ENCODE results near the gene CHIT1.
A peak's percentile ranks its signal among the peaks of the same experiment; 100 is the strongest.

Gene CHIT1

DNA sequence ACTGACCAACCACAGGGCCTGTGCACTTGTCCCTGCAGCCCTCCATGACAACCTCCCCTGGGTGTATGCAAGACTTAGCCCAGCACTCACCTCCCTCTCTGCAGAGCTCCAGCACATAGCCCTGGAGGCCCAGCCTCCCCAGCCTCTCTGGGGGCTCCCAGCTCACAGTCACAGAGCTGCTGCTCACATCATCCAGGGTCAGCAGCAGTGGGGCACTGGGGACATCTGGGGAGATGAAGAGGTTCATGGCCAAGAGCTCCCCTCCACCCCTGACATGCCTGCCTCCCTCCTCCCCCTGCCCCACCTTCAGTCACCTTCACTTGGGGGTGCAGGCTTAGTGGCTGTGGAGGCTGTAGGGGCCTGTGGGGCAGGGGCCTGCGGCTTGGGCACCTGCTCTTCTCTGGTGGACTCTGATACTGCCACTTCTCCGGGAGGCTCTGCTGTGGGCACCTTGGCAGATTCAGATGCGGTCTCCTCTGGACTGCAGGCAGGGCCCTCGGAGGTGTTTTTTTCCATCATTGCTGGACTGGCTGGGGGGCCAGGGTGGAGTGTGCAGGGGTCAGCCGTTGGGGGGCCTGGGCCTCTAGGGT, 54.1 kb downstream of the CHIT1 start, which contains the start of gene MYBPH:
TSS of gene MYBPH (minus strand) at position 590 of the 590 bp plus-strand sequence. CDS start at position 519, 71 bp downstream.
- no peak for DNase-seq (ENCODE audit: low read depth)

DNA sequence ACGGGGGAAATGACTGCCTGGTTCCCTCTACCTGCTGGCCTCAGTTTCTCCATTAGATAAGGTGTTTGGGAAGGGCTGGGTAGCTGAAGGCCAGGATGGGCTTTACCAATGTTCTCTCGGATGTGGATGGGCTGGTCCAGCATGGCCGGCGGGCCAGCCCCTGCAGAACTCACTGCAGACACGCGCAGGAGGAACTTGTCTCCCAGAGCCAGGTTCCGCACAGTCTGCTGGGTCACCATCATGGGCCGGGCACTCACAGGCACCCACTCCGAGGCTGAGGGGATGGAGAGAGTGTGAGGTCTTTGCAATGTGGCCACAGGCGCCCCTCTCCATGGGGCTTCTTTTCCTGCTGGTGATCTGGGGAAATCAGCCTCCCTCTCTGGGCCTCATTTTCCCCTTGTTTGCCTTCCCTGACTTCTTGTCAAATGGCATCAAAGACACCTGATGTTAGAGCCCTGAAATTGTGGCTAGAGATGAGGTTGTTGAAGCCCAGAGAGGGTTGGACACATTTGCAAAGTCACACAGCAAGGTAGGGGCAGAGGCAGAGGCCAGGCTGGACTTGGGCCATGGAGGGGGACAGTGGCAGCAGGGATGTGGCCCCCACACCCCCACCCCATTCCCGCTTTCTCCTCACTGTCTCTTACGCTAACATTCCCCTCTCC, 55.0 kb downstream of the CHIT1 start:
- no peak for DNase-seq (ENCODE audit: low read depth)

DNA sequence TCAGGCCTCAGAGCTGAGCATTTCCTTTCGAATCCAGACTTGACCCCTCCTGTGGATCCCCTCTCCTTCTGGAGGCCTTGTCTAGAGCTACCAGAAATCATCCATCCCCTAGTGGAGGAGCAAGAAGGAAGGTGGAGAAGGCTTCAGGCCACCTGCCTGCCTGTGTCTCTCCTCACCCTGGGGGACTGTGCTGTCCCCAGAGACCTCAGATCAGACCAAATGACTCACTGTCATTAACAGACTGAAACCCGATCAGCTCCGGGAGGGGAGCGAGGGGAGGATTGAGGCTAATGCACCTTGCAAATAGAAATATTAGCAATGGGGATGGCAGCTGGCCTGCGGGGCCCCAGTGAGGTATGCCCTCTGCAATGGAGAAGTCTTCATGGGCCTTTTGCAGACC, 55.9 kb downstream of the CHIT1 start:
- no peak for DNase-seq (ENCODE audit: low read depth)

DNA sequence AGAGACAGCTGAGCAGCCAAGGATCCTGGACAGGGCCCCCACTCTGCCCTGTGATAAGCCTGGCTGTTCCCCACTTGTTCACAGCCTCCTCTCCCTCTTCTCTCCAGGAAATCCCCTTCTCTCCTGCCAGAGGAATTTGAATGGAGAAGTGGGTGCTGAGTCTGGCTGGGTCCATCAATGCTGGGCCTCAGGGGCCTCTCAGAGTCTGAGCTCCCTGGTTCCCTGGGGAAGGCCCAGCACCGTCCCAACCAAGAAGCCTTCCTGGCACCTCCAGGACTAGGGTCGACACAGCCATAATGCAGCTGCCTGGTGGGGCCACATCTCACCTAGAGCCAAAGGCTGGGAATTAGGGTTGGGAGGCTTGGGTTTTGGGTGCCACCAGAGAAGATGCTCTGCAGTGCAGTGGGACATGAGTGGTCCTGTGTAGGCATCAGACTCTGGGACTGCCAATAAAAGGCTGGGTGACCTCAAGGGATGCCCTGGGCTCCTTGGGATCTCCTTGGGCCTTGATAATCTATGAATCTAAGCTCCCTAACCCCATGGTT, 56.4 kb downstream of the CHIT1 start:
- no peak for DNase-seq (ENCODE audit: low read depth)

DNA sequence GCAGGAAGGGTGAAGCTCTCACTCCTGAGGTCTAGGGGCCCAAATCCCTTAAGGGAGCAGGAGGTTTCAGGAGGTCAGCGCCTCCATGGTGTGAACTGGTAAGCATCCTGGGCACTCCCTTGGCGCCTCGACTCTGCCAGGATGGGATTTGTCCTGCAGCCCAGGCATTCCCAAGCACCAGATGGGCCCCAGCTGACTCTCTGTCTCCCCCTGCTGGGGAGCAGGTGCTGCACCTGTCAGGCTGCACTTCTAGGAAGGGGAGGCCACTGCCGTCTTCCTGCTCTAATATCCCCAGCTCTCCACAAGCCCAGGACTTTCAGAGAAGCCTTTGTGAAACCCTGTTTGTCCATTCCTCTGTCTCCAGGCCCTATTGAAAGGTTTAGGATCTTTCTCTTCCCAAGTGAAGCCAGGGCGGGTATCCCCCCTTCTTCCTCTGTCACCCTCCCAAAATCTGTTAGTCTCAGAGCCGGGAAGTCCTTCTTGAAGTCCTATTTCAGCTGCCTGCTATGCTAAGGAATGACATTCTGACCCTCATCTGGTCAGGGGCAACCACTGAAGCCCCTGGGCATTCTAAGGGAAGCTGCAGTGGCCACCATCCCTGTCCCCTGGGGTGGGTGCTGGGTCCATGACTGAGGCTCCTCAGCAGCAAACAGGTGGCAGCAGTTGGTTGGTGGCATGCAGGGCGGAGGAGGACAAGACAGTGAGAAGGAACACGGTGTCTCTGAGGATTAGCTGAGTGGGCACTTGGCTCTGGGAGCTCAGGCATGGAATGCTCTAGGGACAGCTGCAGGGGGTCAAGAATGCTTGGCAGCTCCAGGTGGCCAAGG, 57.1 kb downstream of the CHIT1 start:
- DNase-seq (ENCODE audit: low read depth): peak; percentile 9

DNA sequence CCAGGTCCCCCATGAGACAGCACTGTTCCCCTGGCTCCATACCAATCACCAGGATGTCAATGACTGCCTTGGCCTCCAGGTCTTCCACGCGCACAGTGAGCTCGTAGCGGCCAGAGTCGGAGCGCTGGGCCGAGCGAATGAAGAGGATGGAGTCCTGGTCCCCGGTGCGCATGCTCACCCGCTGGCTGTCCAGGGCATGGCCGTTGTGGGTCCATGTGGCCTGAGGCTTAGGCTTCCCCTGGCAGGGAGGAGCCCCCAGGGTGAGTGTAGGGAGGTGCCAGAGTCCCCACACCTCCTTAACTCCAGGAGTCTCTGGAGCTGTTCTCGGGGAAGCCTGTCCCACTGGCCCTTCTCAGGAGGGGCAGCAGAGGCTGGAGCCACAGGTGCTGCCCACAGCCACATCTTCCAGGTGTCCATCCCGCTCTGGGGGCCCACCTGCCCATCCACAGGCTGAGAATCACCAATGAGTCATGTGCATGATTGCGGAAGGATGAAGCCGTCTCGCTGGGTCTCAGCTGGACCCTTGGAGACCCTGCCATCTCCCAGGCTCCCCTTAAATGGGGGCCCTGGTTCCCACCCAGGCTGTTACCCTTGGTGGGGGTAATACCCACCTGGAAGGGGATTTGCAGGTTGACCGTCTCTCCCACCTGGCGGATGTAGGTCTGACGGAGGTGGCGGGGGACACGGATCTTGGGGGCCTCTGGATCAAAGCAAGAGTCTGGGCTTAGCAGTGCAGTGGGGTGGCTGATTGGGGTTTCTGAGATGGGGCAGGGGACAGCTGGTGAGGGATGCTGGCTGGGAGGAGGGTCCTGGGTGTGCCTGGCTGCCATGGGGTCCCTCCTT, 57.9 kb downstream of the CHIT1 start:
- DNase-seq (ENCODE audit: low read depth): no peak

DNA sequence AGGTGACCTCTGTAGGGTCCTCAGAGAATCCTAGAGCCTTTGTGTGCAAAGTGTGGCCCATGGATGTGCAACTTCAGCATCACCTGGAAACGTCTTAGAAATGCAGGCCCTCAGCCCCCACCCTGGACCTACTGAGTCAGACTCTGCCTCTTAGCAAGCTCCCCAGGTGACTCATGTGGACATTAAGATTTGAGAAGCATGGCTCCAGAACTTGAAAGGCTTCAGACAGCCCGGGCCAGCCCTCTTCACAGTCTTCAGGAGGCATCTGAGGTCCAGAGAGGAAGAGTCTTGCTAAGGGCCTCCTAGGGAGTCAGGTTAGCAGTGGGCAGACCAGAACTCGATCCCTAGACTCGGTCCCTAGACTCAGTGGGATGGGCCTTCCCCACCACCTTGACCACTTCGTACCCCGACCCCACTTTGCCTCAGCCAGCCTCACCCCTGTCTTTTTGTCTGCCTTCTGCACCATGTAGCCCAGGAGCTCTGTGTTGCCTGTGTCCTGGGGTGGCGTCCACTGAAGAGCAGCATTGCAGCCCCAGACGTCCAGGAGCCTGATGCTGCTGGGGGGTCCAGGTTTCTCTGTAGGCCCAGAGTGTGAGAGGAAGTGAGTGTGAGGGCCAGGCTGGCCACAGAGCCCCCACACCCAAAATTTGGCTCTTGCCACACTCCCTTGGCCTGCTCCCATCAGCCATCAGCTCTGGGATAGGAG, 58.7 kb downstream of the CHIT1 start:
- DNase-seq (ENCODE audit: low read depth): no peak

DNA sequence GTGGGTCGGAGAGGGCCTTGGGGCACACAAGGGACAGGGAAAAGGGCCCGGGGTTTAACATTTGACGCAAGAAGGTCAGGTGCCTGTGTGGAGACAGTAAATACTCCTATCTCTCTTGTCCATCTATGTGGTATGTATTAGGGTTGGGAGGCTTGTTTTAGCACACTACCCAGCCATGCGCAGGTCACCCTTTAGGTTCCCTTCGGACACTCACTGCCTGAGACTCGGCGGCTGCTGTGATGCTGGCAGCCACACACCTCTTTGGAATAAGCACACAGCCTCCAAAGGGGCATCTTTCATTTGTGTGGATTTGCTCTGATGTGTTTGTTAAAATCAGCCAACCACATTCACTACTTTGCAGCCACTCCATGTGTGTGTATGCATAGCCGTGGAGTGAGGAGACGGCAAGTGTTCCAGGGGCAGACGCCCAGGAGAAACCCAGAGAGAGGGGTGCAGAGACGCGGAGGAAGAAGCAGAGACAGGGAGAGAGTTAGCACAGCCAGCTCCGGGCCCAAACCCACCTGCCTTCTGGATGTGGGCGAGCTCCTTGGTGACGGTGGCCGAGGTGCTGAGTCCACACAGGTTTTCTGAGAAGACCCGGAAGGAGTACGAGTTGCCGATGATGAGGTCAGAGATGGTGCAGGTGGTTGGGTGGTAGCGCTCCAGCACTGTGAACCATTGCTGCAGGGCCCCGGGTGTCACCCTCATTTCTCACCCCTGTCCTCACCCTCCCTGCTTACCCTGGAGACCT, 59.5 kb downstream of the CHIT1 start:
- DNase-seq (ENCODE audit: low read depth): no peak

DNA sequence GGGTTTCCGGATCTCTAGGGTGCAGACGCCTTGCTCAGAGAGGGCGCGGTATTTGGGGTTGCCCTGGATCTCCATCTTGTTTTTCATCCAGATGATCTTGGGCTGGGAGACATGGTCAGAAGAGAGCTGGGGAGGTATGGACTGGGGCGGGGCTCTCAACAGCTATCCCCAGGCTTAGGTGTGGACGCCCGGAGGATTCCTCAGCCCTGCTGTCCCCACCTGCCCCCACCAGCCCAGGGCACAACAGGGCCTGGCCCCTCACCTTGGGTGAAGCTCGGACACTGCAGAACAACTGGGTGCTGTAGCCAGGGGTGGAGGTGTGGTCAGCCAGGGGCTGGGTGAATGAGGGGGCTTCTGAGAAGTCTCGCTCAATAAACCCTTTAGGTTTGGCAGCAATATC, 60.5 kb downstream of the CHIT1 start:
- DNase-seq (ENCODE audit: low read depth): no peak

DNA sequence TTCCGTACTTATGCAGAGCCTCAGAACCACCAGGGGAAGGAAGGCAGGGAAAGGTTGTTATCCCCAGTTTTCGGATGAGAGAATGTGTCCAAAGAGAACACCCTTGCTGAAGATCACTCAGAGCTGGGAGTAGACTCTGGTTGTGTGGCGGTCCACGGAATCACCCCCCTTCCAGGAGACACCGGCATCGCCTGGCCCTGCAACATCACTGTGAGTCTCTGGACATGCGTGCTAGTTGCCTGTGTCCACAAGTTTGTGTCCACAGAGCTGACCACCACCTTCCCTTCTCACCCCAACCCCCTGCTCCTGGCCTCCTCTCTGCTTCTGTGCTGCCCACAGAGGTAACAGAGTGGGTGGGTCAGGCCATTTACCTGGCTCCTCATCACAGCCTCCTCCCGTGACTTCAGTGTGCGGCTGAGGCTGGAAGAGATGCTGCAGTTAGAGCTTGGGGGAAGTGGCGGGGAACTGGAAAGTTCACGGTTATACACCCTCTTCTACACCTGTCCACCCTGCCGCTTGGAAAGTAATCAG, 61.2 kb downstream of the CHIT1 start:
- DNase-seq (ENCODE audit: low read depth): no peak

DNA sequence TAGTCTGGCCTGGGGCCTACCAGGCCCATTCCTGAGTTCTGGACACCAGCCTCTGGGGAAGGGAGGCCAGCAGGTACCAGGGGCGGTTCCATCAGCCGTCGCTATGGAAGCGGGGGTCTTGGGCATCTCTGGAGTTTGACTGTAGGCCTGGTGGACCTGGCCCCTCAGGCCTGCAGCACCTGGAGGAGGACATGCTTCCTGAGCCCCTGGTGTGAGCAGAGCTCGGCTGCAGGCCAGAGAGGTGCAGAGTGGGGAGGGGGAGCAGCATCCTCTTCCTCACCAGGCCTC, 61.6 kb downstream of the CHIT1 start:
- DNase-seq (ENCODE audit: low read depth): no peak

DNA sequence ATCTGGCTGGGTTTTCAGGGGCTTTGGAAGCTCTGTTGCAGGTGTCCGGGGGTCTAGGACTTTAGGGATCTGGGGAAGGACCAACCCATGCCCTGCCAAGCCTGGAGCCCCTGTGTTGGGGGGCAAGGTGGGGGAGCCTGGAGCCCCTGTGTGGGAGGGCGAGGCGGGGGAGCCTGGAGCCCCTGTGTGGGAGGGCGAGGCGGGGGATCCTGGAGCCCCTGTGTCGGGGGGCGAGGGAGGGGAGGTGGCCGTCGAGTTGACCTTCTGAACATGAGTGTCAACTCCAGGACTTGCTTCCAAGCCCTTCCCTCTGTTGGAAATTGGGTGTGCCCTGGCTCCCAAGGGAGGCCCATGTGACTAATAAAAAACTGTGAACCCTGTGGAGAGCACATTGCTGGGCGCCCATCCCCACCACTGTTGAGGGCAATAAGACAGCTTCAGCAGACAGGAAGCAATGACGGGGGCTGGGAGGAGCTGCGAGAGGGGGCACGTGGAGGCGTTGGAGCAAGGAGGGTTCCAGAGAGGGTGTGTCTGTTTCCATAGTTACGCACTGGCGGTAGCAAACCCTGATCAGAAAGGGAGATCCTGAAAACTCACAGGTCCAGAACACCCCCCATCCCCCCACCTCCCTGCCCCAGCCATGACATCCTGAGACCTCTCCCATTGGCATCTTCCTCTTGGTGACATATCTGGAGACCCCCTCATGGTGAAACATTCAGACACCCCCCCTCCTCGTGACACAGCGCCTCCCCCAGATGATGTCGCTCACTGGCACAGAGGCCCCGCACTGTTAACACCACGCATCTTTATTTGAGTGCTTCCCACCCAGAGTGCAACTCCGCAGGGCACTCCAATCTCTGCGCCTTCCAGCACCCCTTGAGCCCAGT, 62.2 kb downstream of the CHIT1 start:
- DNase-seq (ENCODE audit: low read depth): no peak

DNA sequence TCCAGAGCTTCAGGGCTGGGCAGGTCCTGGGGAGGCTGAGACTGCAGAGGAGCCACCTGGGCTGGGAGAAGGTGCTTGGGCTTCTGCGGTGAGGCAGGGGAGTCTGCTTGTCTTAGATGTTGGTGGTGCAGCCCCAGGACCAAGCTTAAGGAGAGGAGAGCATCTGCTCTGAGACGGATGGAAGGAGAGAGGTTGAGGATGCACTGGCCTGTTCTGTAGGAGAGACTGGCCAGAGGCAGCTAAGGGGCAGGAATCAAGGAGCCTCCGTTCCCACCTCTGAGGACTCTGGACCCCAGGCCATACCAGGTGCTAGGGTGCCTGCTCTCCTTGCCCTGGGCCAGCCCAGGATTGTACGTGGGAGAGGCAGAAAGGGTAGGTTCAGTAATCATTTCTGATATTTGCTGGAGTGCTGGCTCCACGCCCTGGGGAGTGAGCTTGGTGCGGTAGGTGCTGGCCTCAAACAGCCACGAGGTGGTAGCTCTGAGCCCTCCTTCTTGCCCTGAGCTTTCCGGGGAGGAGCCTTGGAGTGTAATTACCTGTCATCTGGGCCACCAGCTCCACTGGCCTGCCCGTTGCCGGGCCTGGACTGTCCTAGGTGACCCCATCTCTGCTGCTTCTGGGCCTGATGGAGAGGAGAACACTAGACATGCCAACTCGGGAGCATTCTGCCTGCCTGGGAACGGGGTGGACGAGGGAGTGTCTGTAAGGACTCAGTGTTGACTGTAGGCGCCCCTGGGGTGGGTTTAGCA, 63.1 kb downstream of the CHIT1 start:
- DNase-seq (ENCODE audit: low read depth): no peak
